WTC11 (cell line): ENCODE data around the gene USF1. TPM values are rescaled to one million over a fixed set of nuclear protein-coding genes. Genes with fewer than 3 reads are reported as not detected.

ENCODE experiments used
- ATAC-seq: fragments of 200-7000 bp; cut with Tn5 transposase; 2 replicates; pipeline ENCODE4 v1.10.0; 2021; ENCODE audit warnings: mild to moderate bottlenecking, moderate library complexity
- CTCF ChIA-PET: fragments of 300-600 bp; sonication (Branson Sonifier 250); formaldehyde crosslinking; loops from one replicate; lab custom pipeline; 2021; ENCODE audit warnings: antibody characterized with exemption; lab: Charles Lee
- POLR2A ChIA-PET: fragments of 350-600 bp; sonication (Branson Sonifier 250); formaldehyde crosslinking; loops from one replicate; lab custom pipeline; 2021; ENCODE audit warnings: antibody characterized with exemption; lab: Charles Lee
- DNase-seq: peaks from one replicate; pipeline ENCODE4 v3.0.0; 2021; ENCODE audit warnings: low spot score
- H3K27ac Mint-ChIP-seq: 2 replicates; pipeline ENCODE4 v1.8.0; 2021; ENCODE audit warnings: mixed read lengths
- H3K27me3 Mint-ChIP-seq: 2 replicates; pipeline ENCODE4 v1.8.0; 2021; ENCODE audit warnings: low read depth, mild to moderate bottlenecking, moderate library complexity, mixed read lengths
- H3K36me3 Mint-ChIP-seq: 2 replicates; pipeline ENCODE4 v1.8.0; 2021; ENCODE audit warnings: mixed read lengths
- H3K4me1 Mint-ChIP-seq: 2 replicates; pipeline ENCODE4 v1.8.0; 2022; ENCODE audit warnings: mixed read lengths
- H3K4me3 Mint-ChIP-seq: 2 replicates; pipeline ENCODE4 v1.8.0; 2021; ENCODE audit warnings: mild to moderate bottlenecking, moderate library complexity, mixed read lengths
- H3K9me3 Mint-ChIP-seq: 2 replicates; pipeline ENCODE4 v1.8.0; 2021; ENCODE audit warnings: mixed read lengths
- AR ChIP-seq: fragments of 250-450 bp; sonication (Bioruptor Pico); IDR thresholded peaks from 2 replicates; pipeline ENCODE4 v1.9.0; 2021; ENCODE audit warnings: mild to moderate bottlenecking
- CBFB ChIP-seq: sonication (generic); formaldehyde crosslinking; IDR thresholded peaks from 2 replicates; pipeline ENCODE4 v1.8.1; 2022; ENCODE audit warnings: mild to moderate bottlenecking, low read depth, missing genetic modification reagents
- CDX4 ChIP-seq: fragments of 250-450 bp; sonication (Bioruptor Pico); IDR thresholded peaks from 2 replicates; pipeline ENCODE4 v1.9.0; 2021; ENCODE audit warnings: moderate library complexity, mild to moderate bottlenecking, inconsistent platforms, borderline replicate concordance
- HMGXB4 ChIP-seq: sonication (generic); formaldehyde crosslinking; IDR thresholded peaks from 2 replicates; pipeline ENCODE4 v1.8.1; 2023; ENCODE audit warnings: mild to moderate bottlenecking, moderate library complexity, missing genetic modification reagents
- IRF1 ChIP-seq: sonication (generic); formaldehyde crosslinking; IDR thresholded peaks from 2 replicates; pipeline ENCODE4 v1.8.0; 2023; ENCODE audit warnings: missing genetic modification reagents
- JAZF1 ChIP-seq: fragments of 250-450 bp; sonication (Bioruptor Pico); IDR thresholded peaks from 2 replicates; pipeline ENCODE4 v1.9.0; 2021; ENCODE audit warnings: moderate library complexity, mild to moderate bottlenecking, inconsistent platforms
- JUN ChIP-seq: sonication (generic); formaldehyde crosslinking; IDR thresholded peaks from 2 replicates; pipeline ENCODE4 v1.8.0; 2023; ENCODE audit warnings: mild to moderate bottlenecking, missing genetic modification reagents
- NR1H2 ChIP-seq: sonication (generic); formaldehyde crosslinking; IDR thresholded peaks from 2 replicates; pipeline ENCODE4 v1.9.0; 2021; ENCODE audit warnings: mild to moderate bottlenecking, moderate library complexity, missing genetic modification reagents
- PRDM15 ChIP-seq: sonication (generic); formaldehyde crosslinking; IDR thresholded peaks from 2 replicates; pipeline ENCODE4 v1.8.0; 2022; ENCODE audit warnings: missing genetic modification reagents
- ZNF138 ChIP-seq: sonication (generic); formaldehyde crosslinking; conservative IDR thresholded peaks from 2 replicates; pipeline ENCODE4 v1.8.1; 2022; ENCODE audit warnings: mild to moderate bottlenecking, moderate library complexity, missing genetic modification reagents
- ZNF281 ChIP-seq: sonication (generic); formaldehyde crosslinking; IDR thresholded peaks from 2 replicates; pipeline ENCODE4 v1.8.0; 2023; ENCODE audit warnings: mild to moderate bottlenecking, missing genetic modification reagents
- total RNA-seq: library from RNA; stranded (reverse); gene quantifications from 3 replicates; pipeline ENCODE4 v1.2.3, GENCODE V29; 2021

The USF1 gene
- total RNA-seq, 1 experiment from 2014 or later = 65.6 TPM

- TF ChIP-seq JUN (CRISPR knock-in tag) (peak; percentile 84; the same call in 1 of the 2 replicates), HMGXB4 (CRISPR knock-in tag) (peak; percentile 88), CBFB (peak; percentile 85; the same call in 1 of the 2 replicates), ZNF281 (CRISPR knock-in tag) (0 out of 2 replicates have a peak, but pooled peaks have one; percentile 38), CDX4 (CRISPR knock-in tag) (no peak), AR (CRISPR knock-in tag) (no peak)
Measured at GRCh38 chr1:161038523-161039153, 7.1 kb downstream of the USF1 start, which contains the start of gene TSTD1 (continued).

GRCh38 chr1:161037661-161038522 is 7.9 kb downstream of the USF1 start:
- peak; percentile 15 for ATAC-seq
- CTCF ChIA-PET = interaction anchor here (0.6 to 5.9 kb wide), 15 partner anchors 10 to 270 kb away, joined by 3 to 47 read pairs (median 5); partner anchors contain the start of genes F11R, KLHDC9 and NECTIN4
- peaks cover 37% of the 10 kb centered on the region for H3K4me1 Mint-ChIP-seq

More at GRCh38 chr1:161037661-161038522, 7.9 kb downstream of the USF1 start:
- peak overlapping the region; percentile 86 for H3K4me3 Mint-ChIP-seq
- POLR2A ChIA-PET = interaction anchor here (0.7 to 2.2 kb wide), 5 partner anchors 17 to 95 kb away, joined by 3 to 20 read pairs (median 5); partner anchors contain the start of genes DEDD and F11R
- DNase-seq = peak; percentile 39
- no peaks in the 10 kb centered on the region for H3K27me3 Mint-ChIP-seq
- H3K36me3 Mint-ChIP-seq = peaks cover 34% of the 10 kb centered on the region
- H3K27ac Mint-ChIP-seq = peak overlapping the region; percentile 24; the same call in 1 of the 2 replicates
- no peaks in the 10 kb centered on the region for H3K9me3 Mint-ChIP-seq
- no peak for TF ChIP-seq PRDM15 (CRISPR knock-in tag)
- TF ChIP-seq JAZF1 = no peak
- TF ChIP-seq ZNF138 (CRISPR knock-in tag) = no peak
- no peak for TF ChIP-seq NR1H2
- no peak for TF ChIP-seq IRF1 (CRISPR knock-in tag)
